HEK293 (cell line): ENCODE data around the gene FRY.

Experiments used
- PRDM1 ChIP-seq: fragments of 450-650 bp; formaldehyde crosslinking; IDR thresholded peaks from 2 replicates; pipeline ENCODE4; 2016; ENCODE audit warnings: missing biosample characterization, missing genetic modification characterization
- ZNF140 ChIP-seq: fragments of 450-650 bp; formaldehyde crosslinking; IDR thresholded peaks from 2 replicates; pipeline ENCODE4 v1.5.1; 2016; ENCODE audit warnings: missing biosample characterization, missing genetic modification characterization
- ZNF561 ChIP-seq: fragments of 450-650 bp; IDR thresholded peaks from 2 replicates; pipeline ENCODE4 v1.5.1; 2018; ENCODE audit warnings: missing biosample characterization, missing genetic modification characterization, borderline replicate concordance
- ZNF629 ChIP-seq: fragments of 450-650 bp; formaldehyde crosslinking; IDR thresholded peaks from 2 replicates; pipeline ENCODE4 v1.5.1; 2017; ENCODE audit warnings: missing biosample characterization, missing genetic modification characterization
- ZSCAN30 ChIP-seq: fragments of 450-650 bp; IDR thresholded peaks from 2 replicates; pipeline ENCODE4 v1.5.1; 2018; ENCODE audit warnings: missing biosample characterization, mild to moderate bottlenecking, missing genetic modification characterization, moderate library complexity
- TF ChIP-seq, protein P1 (sequence below): fragments of 450-650 bp; formaldehyde crosslinking; IDR thresholded peaks from 2 replicates; pipeline ENCODE4 v1.5.1; 2016; ENCODE audit warnings: missing biosample characterization, missing genetic modification characterization

DNA sequence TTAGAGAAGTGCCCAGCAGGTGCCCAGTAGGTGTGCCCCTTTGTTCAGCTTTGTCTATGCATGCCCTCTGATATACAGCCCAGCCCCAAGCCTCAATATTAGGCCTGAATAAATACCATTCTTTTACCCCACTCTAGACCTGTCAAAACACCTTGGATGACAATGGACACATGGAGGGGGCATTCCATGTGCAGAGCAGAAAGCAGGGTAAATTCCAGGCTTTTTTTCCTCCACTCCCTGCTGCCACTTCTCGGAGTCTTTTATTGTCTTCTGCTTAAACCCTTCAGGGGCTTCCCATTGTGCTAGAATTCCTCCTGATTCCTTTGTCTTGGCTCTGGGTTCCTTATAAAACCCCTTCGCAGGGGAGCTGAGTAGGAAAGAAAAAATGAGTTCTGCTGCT lies 5.8 kb upstream of the FRY start:
- TF ChIP-seq, protein P1, sequence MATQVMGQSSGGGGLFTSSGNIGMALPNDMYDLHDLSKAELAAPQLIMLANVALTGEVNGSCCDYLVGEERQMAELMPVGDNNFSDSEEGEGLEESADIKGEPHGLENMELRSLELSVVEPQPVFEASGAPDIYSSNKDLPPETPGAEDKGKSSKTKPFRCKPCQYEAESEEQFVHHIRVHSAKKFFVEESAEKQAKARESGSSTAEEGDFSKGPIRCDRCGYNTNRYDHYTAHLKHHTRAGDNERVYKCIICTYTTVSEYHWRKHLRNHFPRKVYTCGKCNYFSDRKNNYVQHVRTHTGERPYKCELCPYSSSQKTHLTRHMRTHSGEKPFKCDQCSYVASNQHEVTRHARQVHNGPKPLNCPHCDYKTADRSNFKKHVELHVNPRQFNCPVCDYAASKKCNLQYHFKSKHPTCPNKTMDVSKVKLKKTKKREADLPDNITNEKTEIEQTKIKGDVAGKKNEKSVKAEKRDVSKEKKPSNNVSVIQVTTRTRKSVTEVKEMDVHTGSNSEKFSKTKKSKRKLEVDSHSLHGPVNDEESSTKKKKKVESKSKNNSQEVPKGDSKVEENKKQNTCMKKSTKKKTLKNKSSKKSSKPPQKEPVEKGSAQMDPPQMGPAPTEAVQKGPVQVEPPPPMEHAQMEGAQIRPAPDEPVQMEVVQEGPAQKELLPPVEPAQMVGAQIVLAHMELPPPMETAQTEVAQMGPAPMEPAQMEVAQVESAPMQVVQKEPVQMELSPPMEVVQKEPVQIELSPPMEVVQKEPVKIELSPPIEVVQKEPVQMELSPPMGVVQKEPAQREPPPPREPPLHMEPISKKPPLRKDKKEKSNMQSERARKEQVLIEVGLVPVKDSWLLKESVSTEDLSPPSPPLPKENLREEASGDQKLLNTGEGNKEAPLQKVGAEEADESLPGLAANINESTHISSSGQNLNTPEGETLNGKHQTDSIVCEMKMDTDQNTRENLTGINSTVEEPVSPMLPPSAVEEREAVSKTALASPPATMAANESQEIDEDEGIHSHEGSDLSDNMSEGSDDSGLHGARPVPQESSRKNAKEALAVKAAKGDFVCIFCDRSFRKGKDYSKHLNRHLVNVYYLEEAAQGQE: no peak
- no peak for TF ChIP-seq ZNF561 (tag by site-specific recombination)
- TF ChIP-seq ZNF629 (tag by site-specific recombination): no peak
- no peak for TF ChIP-seq ZSCAN30 (tag by site-specific recombination)
- no peak for TF ChIP-seq ZNF140 (tag by site-specific recombination)
- TF ChIP-seq PRDM1: no peak
